ENCODE data around the gene SLX4IP. TPM values are rescaled to one million over a fixed set of nuclear protein-coding genes. Genes with fewer than 3 reads are reported as not detected.

The SLX4IP gene
- total RNA-seq, 4 donors from 2014 or later = 2.0 to 3.4 (median 3.3) TPM

DNA sequence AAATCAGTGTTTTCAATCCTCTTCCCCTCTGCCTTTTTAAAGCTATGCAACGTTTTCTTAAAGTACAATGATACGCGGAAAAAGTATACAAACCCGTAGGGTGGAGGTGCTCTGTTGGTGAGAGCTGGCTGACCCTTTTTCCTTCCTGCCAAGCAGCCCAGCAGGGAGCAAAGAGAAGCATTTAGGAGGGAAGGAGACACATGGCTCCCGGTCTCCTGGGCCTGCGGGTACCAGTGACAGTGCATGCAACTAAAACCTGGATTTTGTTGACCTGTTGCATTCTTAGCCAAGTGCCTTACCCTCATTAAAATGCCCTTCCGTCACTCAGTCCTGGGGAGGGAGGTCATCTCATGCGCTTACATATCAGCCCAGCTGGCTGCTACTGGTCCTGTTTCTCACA is 87.2 kb downstream of the SLX4IP start:
- DNase-seq (ENCODE audit: low spot score) (no peak), ATAC-seq (ENCODE audit: low FRiP score) (no peak)
- no peak for TF ChIP-seq CTCF (IDR thresholded peaks at IDR 0.05)

DNA sequence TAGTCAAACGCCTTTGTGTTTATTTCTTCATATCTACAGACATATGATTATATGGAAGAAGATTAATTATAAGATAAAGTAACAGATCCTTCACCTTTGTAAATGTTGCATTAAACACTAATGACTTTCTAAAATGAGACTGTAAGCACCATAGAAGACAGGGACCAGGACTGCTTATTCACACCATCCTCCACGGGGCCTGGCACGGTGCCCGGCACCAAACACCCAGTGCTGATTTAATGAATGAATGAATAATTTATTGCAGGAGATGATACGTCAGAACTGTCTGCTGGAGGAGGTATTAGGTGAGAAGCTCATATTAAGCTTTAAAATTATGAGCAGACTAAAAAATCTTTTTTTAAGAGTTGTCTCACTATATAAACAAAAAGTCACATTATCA is 88.3 kb downstream of the SLX4IP start:
- ATAC-seq (ENCODE audit: low FRiP score) (no peak), DNase-seq (ENCODE audit: low spot score) (no peak)
- no peak for TF ChIP-seq CTCF (IDR thresholded peaks at IDR 0.05)

- TF ChIP-seq CTCF (IDR thresholded peaks at IDR 0.05) = no peak
- no peak for DNase-seq (ENCODE audit: low spot score)
- no peak for ATAC-seq (ENCODE audit: low FRiP score)
Measured at GRCh38 chr20:10524034-10524476, 89.0 kb downstream of the SLX4IP start.

DNA sequence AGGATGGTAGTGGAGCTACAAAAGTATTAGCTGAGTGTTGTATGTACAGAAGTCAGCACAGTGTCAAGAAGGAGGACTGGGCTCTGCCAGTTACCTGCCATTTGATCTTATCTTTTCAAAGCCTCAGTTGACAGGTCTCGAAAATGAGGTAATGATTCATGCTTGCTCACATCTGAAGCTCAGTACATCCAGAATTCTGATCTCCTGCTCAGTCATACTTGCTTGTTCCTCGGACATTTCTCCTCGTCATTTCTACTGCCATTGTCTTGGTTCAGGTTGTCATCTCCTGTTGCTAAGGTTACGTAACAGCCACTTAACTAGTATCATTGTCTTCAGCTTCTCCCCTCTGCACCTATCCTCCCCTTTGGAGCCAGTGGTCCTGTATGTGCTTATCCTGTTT is 89.5 kb downstream of the SLX4IP start:
- ATAC-seq (ENCODE audit: low FRiP score) (no peak), DNase-seq (ENCODE audit: low spot score) (no peak)
- no peak for TF ChIP-seq CTCF (IDR thresholded peaks at IDR 0.05)

DNA sequence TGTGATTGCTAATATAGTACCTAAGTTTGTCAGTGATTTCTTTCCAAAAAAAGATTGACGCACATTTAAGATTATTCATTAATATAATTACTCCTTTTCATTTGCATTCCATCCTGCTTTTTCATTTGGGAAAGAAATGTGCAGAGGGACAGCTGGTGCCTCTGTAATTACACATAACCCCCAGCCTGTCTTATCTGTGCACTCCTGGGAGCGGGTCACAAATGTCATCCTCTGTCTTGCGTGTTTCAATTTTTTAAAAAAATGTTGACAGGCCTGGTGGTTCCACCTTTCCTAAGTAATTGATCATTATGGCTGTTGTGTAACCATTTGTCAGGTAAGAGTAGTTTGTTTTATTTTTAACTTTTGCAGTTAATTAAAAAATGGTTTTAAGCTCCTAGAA is 92.7 kb downstream of the SLX4IP start:
- no peak for DNase-seq (ENCODE audit: low spot score)
- ATAC-seq (ENCODE audit: low FRiP score) = no peak
- no peak for TF ChIP-seq CTCF (IDR thresholded peaks at IDR 0.05)

DNA sequence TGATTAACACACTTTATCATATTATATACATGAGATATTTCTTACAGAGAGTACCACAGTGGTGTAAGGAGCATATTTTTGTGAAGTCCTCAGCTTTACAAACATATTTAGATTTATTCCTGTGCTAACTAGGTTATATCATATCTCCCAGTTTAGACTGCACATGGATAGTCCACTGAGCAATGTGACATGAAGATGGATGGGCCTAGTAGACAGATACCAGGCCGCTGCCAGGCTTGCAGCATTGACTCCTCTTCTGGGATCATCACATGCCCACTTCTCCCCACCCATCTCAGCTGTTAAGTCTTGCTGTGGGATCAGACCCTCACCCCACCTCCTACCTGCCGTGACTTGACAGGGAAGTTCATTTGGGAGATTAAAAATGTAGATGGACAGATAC is 95.8 kb downstream of the SLX4IP start:
- ATAC-seq (ENCODE audit: low FRiP score) = no peak
- no peak for TF ChIP-seq CTCF (IDR thresholded peaks at IDR 0.05)
- no peak for DNase-seq (ENCODE audit: low spot score)

GRCh38 chr20:10531848-10532247 is 96.7 kb downstream of the SLX4IP start:
- no peak for ATAC-seq (ENCODE audit: low FRiP score)
- no peak for TF ChIP-seq CTCF (IDR thresholded peaks at IDR 0.05)
- DNase-seq (ENCODE audit: low spot score) = no peak
